NT2/D1 (cell line): ENCODE measurements around the gene DCLK1.

Experiments
- YY1 ChIP-seq: IDR thresholded peaks from 2 replicates; pipeline ENCODE4 v1.6.1; 2011; ENCODE audit not compliant: insufficient read length, insufficient read depth
- ZNF274 ChIP-seq: IDR thresholded peaks from 2 replicates; pipeline ENCODE4 v1.6.1; 2011; ENCODE audit warnings: mild to moderate bottlenecking, low read depth, low read length

- no peak for TF ChIP-seq ZNF274
- no peak for TF ChIP-seq YY1
Measured at GRCh38 chr13:35856721-35857364, 274.3 kb downstream of the DCLK1 start.
